Activated T-cell treated with anti-CD3 and anti-CD28 coated beads, Interleukin-2, amount 50 U/mL, for 24 hours (primary cell): ENCODE data around the gene BICC1.

Experiments
- DNase-seq: peaks from one replicate; pipeline ENCODE4 v3.0.0-alpha.2; 2020
- H3K27ac Mint-ChIP-seq: 2 replicates; pipeline ENCODE4 v1.8.0; 2020; ENCODE audit warnings: mild to moderate bottlenecking, mixed read lengths
- H3K27me3 Mint-ChIP-seq: 2 replicates; pipeline ENCODE4 v1.8.0; 2020; ENCODE audit warnings: mixed read lengths
- H3K36me3 Mint-ChIP-seq: 2 replicates; pipeline ENCODE4 v1.8.0; 2020; ENCODE audit warnings: low read depth, mixed read lengths
- H3K4me1 Mint-ChIP-seq: 2 replicates; pipeline ENCODE4 v1.8.0; 2020; ENCODE audit warnings: low read depth, mixed read lengths
- H3K4me3 Mint-ChIP-seq: 2 replicates; pipeline ENCODE4 v1.8.0; 2020; ENCODE audit warnings: mild to moderate bottlenecking, moderate library complexity, mixed read lengths
- H3K9me3 Mint-ChIP-seq: 2 replicates; pipeline ENCODE4 v1.8.0; 2020; ENCODE audit warnings: mixed read lengths

Gene BICC1

GRCh38 chr10:58660575-58661255 lies 148.0 kb downstream of the BICC1 start:
- Mint-ChIP-seq H3K9me3 (peaks cover 14% of the 10 kb centered on the region), H3K36me3 (no peaks in the 10 kb centered on the region), H3K4me3 (no peak overlapping the region), H3K27ac (no peak overlapping the region), H3K27me3 (no peaks in the 10 kb centered on the region), H3K4me1 (peaks cover 6% of the 10 kb centered on the region)
- DNase-seq: no peak

- H3K27ac Mint-ChIP-seq: no peak overlapping the region
- H3K4me3 Mint-ChIP-seq: no peak overlapping the region
- peaks cover 11% of the 10 kb centered on the region for H3K4me1 Mint-ChIP-seq
- no peaks in the 10 kb centered on the region for H3K36me3 Mint-ChIP-seq
- no peak for DNase-seq
- no peaks in the 10 kb centered on the region for H3K27me3 Mint-ChIP-seq
- peaks cover 14% of the 10 kb centered on the region for H3K9me3 Mint-ChIP-seq
These were observed 148.7 kb downstream of the BICC1 start for GRCh38 chr10:58661336-58661735.

GRCh38 chr10:58661902-58662301 lies 149.2 kb downstream of the BICC1 start:
- Mint-ChIP-seq H3K36me3 (no peaks in the 10 kb centered on the region), H3K27ac (no peak overlapping the region), H3K9me3 (peaks cover 14% of the 10 kb centered on the region), H3K4me3 (no peak overlapping the region), H3K4me1 (peaks cover 15% of the 10 kb centered on the region), H3K27me3 (no peaks in the 10 kb centered on the region)
- no peak for DNase-seq

- no peaks in the 10 kb centered on the region for H3K36me3 Mint-ChIP-seq
- no peak overlapping the region for H3K4me3 Mint-ChIP-seq
- no peaks in the 10 kb centered on the region for H3K27me3 Mint-ChIP-seq
- peaks cover 15% of the 10 kb centered on the region for H3K4me1 Mint-ChIP-seq
- H3K27ac Mint-ChIP-seq: no peak overlapping the region
- DNase-seq: no peak
- peaks cover 14% of the 10 kb centered on the region for H3K9me3 Mint-ChIP-seq
These were observed 149.6 kb downstream of the BICC1 start for GRCh38 chr10:58662314-58662713.

GRCh38 chr10:58665361-58665760 lies 152.7 kb downstream of the BICC1 start:
- H3K9me3 Mint-ChIP-seq: peaks cover 14% of the 10 kb centered on the region
- H3K4me1 Mint-ChIP-seq: peaks cover 15% of the 10 kb centered on the region
- H3K27me3 Mint-ChIP-seq: no peaks in the 10 kb centered on the region
- H3K36me3 Mint-ChIP-seq: no peaks in the 10 kb centered on the region
- no peak for DNase-seq
- no peak overlapping the region for H3K4me3 Mint-ChIP-seq
- H3K27ac Mint-ChIP-seq: no peak overlapping the region

GRCh38 chr10:58666024-58666423 lies 153.4 kb downstream of the BICC1 start:
- no peaks in the 10 kb centered on the region for H3K27me3 Mint-ChIP-seq
- no peaks in the 10 kb centered on the region for H3K36me3 Mint-ChIP-seq
- peaks cover 11% of the 10 kb centered on the region for H3K4me1 Mint-ChIP-seq
- H3K27ac Mint-ChIP-seq: no peak overlapping the region
- H3K4me3 Mint-ChIP-seq: no peak overlapping the region
- peaks cover 14% of the 10 kb centered on the region for H3K9me3 Mint-ChIP-seq
- DNase-seq: no peak

- no peak overlapping the region for H3K27ac Mint-ChIP-seq
- H3K27me3 Mint-ChIP-seq: no peaks in the 10 kb centered on the region
- H3K36me3 Mint-ChIP-seq: no peaks in the 10 kb centered on the region
- H3K4me1 Mint-ChIP-seq: peaks cover 9% of the 10 kb centered on the region
- no peak for DNase-seq
- H3K9me3 Mint-ChIP-seq: peaks cover 14% of the 10 kb centered on the region
- no peak overlapping the region for H3K4me3 Mint-ChIP-seq
These were observed 155.1 kb downstream of the BICC1 start for GRCh38 chr10:58667658-58668310.

- no peaks in the 10 kb centered on the region for H3K9me3 Mint-ChIP-seq
- no peak overlapping the region for H3K4me3 Mint-ChIP-seq
- H3K4me1 Mint-ChIP-seq: no peaks in the 10 kb centered on the region
- no peaks in the 10 kb centered on the region for H3K36me3 Mint-ChIP-seq
- DNase-seq: no peak
- H3K27ac Mint-ChIP-seq: no peak overlapping the region
- H3K27me3 Mint-ChIP-seq: no peaks in the 10 kb centered on the region
These were observed 160.2 kb downstream of the BICC1 start for GRCh38 chr10:58672845-58673244.

- H3K4me3 Mint-ChIP-seq: no peak overlapping the region
- no peaks in the 10 kb centered on the region for H3K9me3 Mint-ChIP-seq
- H3K36me3 Mint-ChIP-seq: no peaks in the 10 kb centered on the region
- no peak overlapping the region for H3K27ac Mint-ChIP-seq
- DNase-seq: no peak
- no peaks in the 10 kb centered on the region for H3K4me1 Mint-ChIP-seq
- H3K27me3 Mint-ChIP-seq: no peaks in the 10 kb centered on the region
These were observed 161.6 kb downstream of the BICC1 start for GRCh38 chr10:58674251-58674650.

- Mint-ChIP-seq H3K36me3 (no peaks in the 10 kb centered on the region), H3K4me1 (no peaks in the 10 kb centered on the region), H3K9me3 (no peaks in the 10 kb centered on the region), H3K27me3 (no peaks in the 10 kb centered on the region), H3K4me3 (no peak overlapping the region), H3K27ac (no peak overlapping the region)
- DNase-seq: no peak
These were observed 162.6 kb downstream of the BICC1 start for GRCh38 chr10:58675321-58675720.

- Mint-ChIP-seq H3K36me3 (no peaks in the 10 kb centered on the region), H3K27me3 (no peaks in the 10 kb centered on the region), H3K27ac (no peak overlapping the region), H3K4me1 (no peaks in the 10 kb centered on the region), H3K4me3 (no peak overlapping the region), H3K9me3 (peaks cover 18% of the 10 kb centered on the region)
- no peak for DNase-seq
These were observed 178.9 kb downstream of the BICC1 start for GRCh38 chr10:58691528-58691927.

- no peak overlapping the region for H3K4me3 Mint-ChIP-seq
- no peaks in the 10 kb centered on the region for H3K4me1 Mint-ChIP-seq
- no peaks in the 10 kb centered on the region for H3K27me3 Mint-ChIP-seq
- no peak for DNase-seq
- H3K9me3 Mint-ChIP-seq: peaks cover 14% of the 10 kb centered on the region
- H3K36me3 Mint-ChIP-seq: no peaks in the 10 kb centered on the region
- H3K27ac Mint-ChIP-seq: no peak overlapping the region
These were observed 181.2 kb downstream of the BICC1 start for GRCh38 chr10:58693919-58694318.

- Mint-ChIP-seq H3K27me3 (no peaks in the 10 kb centered on the region), H3K36me3 (no peaks in the 10 kb centered on the region), H3K27ac (no peak overlapping the region), H3K9me3 (peaks cover 14% of the 10 kb centered on the region), H3K4me1 (no peaks in the 10 kb centered on the region), H3K4me3 (no peak overlapping the region)
- no peak for DNase-seq
These were observed 182.3 kb downstream of the BICC1 start for GRCh38 chr10:58695022-58695421.

GRCh38 chr10:58696736-58697135 lies 184.1 kb downstream of the BICC1 start:
- Mint-ChIP-seq H3K27me3 (no peaks in the 10 kb centered on the region), H3K36me3 (no peaks in the 10 kb centered on the region), H3K4me3 (no peak overlapping the region), H3K27ac (no peak overlapping the region), H3K4me1 (no peaks in the 10 kb centered on the region), H3K9me3 (peaks cover 12% of the 10 kb centered on the region)
- DNase-seq: no peak

GRCh38 chr10:58697691-58698090 lies 185.0 kb downstream of the BICC1 start:
- Mint-ChIP-seq H3K4me3 (no peak overlapping the region), H3K27me3 (no peaks in the 10 kb centered on the region), H3K27ac (no peak overlapping the region), H3K9me3 (peaks cover 10% of the 10 kb centered on the region), H3K4me1 (no peaks in the 10 kb centered on the region), H3K36me3 (no peaks in the 10 kb centered on the region)
- DNase-seq: no peak
